Measurements from ENCODE around the gene KLHL29. TPM values are rescaled to one million over a fixed set of nuclear protein-coding genes. Genes with fewer than 3 reads are reported as not detected.

The KLHL29 gene
- total RNA-seq, 1 donor: 14.7 TPM

DNA sequence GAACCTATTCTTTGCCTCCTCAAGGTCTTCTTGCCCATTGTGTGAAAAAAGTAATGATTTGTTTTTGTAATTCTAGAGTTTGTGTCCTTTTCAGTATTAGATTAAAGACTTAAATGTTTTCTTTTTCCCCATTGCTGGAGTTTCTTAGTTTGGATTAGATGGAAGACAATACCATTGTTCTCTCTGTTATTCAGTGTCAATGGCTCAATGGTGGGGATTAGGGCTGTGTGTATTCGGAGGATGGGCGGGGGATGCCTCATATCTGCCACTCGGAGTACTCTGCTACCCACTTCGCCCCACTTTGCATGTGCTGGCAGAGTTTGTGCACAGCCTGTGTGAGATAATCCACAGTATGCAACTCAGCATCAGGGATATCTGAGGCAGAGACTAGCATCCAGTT lies 90.1 kb downstream of the KLHL29 start:
- no peak overlapping the region for H3K4me3 ChIP-seq (ENCODE audit: low read depth, low read length)
- DNase-seq (ENCODE audit: low read depth): no peak
- TF ChIP-seq, protein P1, sequence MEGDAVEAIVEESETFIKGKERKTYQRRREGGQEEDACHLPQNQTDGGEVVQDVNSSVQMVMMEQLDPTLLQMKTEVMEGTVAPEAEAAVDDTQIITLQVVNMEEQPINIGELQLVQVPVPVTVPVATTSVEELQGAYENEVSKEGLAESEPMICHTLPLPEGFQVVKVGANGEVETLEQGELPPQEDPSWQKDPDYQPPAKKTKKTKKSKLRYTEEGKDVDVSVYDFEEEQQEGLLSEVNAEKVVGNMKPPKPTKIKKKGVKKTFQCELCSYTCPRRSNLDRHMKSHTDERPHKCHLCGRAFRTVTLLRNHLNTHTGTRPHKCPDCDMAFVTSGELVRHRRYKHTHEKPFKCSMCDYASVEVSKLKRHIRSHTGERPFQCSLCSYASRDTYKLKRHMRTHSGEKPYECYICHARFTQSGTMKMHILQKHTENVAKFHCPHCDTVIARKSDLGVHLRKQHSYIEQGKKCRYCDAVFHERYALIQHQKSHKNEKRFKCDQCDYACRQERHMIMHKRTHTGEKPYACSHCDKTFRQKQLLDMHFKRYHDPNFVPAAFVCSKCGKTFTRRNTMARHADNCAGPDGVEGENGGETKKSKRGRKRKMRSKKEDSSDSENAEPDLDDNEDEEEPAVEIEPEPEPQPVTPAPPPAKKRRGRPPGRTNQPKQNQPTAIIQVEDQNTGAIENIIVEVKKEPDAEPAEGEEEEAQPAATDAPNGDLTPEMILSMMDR (IDR thresholded peaks at IDR 0.05; ENCODE audit: insufficient read depth, low read depth, low read length): no peak

DNA sequence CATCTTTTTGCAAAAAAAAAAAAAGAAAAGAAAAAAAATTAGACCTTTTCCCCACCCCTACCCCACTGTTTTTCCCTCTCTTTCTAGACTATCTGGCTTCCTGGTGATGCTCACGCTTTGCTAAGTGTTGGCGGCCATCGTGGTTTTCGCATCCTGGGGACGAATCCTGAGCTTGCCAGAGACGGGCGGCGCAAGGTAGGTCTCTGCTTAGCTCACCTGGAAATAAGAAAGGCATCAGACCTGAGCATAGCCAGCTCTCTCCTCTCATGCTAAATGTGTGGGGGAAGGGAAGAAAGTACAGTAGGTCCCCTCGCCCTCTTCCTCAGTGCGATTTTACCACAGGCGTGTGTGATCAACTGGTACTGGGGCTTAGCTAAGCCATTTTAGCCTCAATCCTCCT lies 90.5 kb downstream of the KLHL29 start:
- H3K4me3 ChIP-seq (ENCODE audit: low read depth, low read length): no peak overlapping the region
- TF ChIP-seq, protein P1 (IDR thresholded peaks at IDR 0.05; ENCODE audit: insufficient read depth, low read depth, low read length): no peak
- DNase-seq (ENCODE audit: low read depth): no peak

DNA sequence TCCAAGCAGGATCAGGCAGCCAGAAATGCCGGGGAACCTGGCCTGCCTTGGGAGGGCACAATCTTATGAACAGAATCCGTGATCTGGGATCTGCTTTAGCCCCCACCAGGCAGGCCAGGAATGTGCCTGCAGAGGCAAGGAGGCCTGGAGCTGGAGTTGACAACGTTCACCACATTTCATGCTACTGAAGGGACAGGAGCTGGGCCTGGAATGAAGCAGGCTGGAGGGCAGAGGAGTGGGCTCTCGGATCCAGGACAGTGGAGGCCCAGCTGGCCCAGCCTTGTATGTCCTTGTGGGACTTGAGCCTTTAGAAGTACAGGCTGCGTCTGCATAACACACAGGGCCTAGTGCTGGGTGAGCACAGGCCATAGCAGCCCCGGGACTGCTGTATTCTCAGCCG lies 91.8 kb downstream of the KLHL29 start:
- DNase-seq (ENCODE audit: low read depth): no peak
- TF ChIP-seq, protein P1 (IDR thresholded peaks at IDR 0.05; ENCODE audit: insufficient read depth, low read depth, low read length): no peak
- H3K4me3 ChIP-seq (ENCODE audit: low read depth, low read length): no peak overlapping the region

DNA sequence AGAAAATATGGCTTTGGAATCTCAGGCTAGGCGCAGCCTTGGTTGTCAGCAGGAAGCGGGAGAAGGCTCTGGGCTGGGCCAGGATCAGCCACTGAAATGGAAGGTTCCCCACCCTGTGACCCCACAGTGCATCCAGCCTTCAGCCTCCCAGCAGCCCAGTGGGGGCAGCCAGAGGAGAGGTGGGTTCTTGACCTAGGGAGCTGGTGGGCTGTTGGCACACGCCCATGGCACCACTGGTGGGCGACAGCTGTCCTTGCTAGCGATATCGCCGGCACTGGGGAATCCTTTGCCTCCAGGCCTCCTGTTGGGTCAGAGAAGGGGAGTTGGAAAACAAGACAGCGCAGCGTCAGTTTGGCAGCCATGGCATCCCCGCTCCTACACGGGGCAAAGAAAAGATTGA lies 92.4 kb downstream of the KLHL29 start:
- DNase-seq (ENCODE audit: low read depth): no peak
- no peak overlapping the region for H3K4me3 ChIP-seq (ENCODE audit: low read depth, low read length)
- TF ChIP-seq, protein P1 (IDR thresholded peaks at IDR 0.05; ENCODE audit: insufficient read depth, low read depth, low read length): no peak

DNA sequence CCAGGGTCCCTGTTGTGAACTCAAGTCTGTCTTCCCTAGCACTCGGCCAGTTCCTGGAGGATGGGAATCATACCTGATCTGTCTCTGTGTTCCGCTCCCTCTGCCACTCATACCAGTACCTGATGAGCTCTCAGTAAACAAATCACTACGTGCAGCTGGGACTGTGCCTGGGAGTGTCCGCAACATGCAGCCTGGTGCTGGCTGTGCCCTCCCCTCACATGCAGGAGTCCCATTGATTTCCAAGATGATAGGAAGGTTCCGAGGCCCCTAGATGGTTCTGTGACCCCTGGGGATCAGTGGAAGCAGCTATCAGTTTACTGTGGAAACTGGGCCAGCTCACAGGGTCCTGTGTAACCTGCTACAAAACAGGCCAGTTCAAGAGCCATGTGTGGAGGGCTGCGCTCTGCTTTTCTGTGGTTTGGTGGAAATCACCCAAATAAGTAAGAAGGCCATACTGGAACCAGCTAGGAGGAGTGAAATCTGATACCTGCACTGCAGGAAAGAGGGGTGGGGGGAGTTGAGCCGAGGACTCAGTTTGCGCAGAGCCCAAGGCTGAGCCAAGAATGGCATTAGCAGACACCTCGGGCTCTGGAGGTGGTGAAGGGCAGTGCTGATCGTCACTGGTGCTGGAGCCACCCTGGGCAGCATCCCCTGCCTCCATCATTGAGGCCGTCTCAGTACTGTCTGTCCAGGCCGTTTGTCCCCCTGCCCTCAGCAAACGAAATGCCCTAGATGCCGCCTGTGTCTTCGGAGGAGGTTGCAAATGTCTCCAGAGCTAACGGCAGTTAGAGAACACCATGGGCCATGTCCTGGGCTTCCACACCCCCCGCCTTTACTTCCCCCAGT lies 93.3 kb downstream of the KLHL29 start:
- H3K4me3 ChIP-seq (ENCODE audit: low read depth, low read length): no peak overlapping the region
- TF ChIP-seq, protein P1 (IDR thresholded peaks at IDR 0.05; ENCODE audit: insufficient read depth, low read depth, low read length): no peak
- DNase-seq (ENCODE audit: low read depth): no peak

DNA sequence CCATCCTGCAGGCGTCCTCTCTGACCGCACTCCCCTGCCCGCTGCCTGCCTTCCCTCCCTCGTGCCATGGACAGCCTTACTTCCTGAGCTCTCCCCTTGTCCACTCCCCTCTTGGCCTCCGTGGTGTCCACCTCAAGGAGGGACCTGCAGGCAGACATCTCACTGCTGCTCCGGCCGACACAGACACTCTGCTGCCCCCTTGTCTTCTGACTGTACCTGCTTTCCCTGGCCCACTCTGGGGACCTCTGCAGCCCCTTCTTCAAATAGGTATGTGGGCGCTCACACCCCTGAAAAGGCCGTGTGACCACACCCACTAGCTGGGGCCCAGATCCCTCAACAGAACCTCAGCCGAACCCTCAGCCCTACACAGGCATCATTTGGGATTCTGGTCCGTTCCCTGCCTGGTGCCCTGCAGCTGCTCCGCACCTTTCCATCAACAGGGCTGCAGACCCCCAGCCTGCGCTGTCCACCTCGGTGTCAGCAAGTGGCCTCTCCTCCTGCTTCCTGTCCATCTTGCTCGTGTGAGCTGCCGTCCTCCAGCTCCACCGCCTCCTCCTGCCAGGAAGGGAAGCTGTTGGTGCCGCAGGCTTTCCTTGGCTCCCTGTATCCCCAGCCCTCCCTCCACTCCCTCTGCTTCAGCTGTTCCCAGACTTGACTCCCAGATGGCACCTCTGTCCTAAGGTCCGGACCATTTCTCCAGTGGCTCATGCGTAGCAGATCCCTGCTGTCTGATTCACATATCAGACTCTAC lies 94.1 kb downstream of the KLHL29 start:
- TF ChIP-seq, protein P1 (IDR thresholded peaks at IDR 0.05; ENCODE audit: insufficient read depth, low read depth, low read length): no peak

More for the DNA sequence above, 94.1 kb downstream of the KLHL29 start:
- H3K4me3 ChIP-seq (ENCODE audit: low read depth, low read length): no peak overlapping the region
- DNase-seq (ENCODE audit: low read depth): no peak

Data from fibroblast of villous mesenchyme (primary cell).